GM19395 (cell line): ENCODE data around the gene PPM1L.

Experiments used
- ATAC-seq: cut with Tn5 transposase; IDR thresholded peaks from one replicate; pipeline ENCODE4 v1.9.1; 2021; ENCODE audit warnings: mild to moderate bottlenecking, moderate library complexity; ENCODE audit not compliant: unreplicated experiment

Gene PPM1L

DNA sequence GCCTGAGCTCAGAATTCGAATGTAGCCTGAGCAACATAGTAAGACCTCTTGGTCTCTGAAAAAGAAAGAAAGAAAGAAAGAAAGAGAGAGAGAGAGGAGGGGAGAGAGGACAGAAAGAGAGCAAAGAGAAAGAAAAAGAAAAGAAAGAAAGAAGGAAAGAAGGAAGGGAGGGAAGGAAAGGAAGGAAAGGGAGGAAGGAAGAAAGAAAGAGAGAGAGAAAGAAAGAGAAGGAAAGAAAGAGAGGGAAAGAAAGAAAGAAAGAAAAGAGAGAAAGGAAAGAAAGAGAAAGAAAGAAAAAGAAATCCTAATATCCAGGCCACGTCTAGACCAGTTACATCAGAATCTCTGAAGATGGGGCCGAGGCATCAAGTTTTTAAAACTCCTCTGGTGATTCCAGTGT lies 50.7 kb downstream of the PPM1L start:
- ATAC-seq, result no peak

DNA sequence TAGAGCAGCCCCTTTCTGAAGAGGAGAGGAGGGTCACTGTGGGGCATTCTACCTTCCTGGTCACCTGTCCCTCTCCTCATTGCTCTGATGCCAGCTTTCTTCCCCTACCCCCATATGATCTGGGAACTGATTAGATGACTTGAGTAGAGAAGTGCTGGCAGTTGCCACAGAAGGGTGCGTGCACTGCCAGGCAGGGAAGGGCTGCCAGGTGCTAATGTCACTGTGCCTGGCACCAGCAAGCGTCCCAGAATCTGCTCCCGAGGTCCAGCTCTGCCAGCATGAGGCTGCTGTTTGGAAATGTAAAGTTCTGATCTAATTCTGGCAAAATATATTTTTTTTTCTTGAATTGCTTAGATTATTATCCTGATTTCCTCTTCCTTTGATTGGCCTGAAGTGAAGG lies 52.8 kb downstream of the PPM1L start:
- no peak for ATAC-seq

- no peak for ATAC-seq
Observed at GRCh38 chr3:160809453-160809852, 53.4 kb downstream of the PPM1L start.

GRCh38 chr3:160810362-160811236 lies 54.6 kb downstream of the PPM1L start:
- ATAC-seq, result no peak

GRCh38 chr3:160811237-160811548 lies 55.2 kb downstream of the PPM1L start:
- ATAC-seq, result no peak

GRCh38 chr3:160812304-160812703 lies 56.3 kb downstream of the PPM1L start:
- no peak for ATAC-seq

- no peak for ATAC-seq
Observed at GRCh38 chr3:160815280-160815679, 59.2 kb downstream of the PPM1L start.

DNA sequence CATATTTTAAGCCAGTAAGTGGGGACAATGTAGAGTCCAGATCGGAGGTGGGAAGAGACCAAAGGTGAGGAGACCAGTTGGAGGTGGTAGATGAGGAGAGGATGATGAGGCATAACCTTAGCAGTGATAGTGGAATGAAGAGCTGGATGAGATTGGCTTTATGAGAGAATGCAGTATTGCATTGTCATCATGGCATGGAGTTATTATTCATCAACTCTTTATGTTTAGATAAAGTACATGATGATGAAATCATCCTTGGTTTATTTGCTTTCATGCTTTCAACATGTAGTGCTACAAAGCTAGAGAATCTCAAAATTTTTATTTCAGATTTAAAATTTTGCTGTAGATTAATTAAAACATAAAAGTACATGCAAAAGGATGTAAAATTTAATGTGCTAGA lies 64.0 kb downstream of the PPM1L start:
- no peak for ATAC-seq

- ATAC-seq, result no peak
Observed at GRCh38 chr3:160820430-160820829, 64.4 kb downstream of the PPM1L start.

DNA sequence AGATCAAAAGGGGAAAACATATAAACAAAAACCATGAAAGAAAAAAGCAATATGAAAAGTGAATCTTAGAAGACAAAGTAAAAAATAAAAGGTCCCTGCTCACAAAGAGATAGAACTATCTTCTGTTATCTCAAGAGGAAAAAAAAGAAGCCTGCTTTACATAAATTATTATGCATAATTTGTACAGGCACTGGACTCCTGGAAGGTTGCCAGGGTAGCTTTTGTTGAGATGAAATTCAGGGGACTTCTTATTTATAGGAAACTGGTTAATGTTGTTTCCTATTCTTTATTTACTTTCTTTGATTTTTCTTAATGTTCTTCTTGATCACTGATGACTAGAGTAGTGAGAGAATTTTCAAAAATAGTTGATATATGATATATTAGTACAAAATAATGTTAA lies 66.9 kb downstream of the PPM1L start:
- no peak for ATAC-seq

- ATAC-seq, result no peak
Observed at GRCh38 chr3:160825311-160825800, 69.3 kb downstream of the PPM1L start.

DNA sequence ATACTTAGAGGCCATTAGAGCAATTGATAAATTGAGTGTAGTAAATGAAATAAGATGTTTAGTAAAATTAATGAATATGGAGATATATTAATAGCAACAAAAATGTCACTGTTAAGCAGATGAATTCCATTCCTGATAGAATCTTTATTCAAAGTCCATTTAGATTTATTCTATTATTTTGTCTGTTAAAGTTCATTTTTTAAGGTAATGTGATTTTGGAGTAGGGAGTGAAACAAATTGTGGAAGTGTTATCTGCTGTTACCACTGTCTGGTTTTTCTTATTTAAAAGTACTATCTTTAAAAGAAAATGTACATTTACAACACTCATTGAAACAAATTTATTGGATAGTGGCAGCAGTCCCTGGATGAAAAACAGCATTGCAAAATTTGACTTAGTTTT lies 70.4 kb downstream of the PPM1L start:
- no peak for ATAC-seq

DNA sequence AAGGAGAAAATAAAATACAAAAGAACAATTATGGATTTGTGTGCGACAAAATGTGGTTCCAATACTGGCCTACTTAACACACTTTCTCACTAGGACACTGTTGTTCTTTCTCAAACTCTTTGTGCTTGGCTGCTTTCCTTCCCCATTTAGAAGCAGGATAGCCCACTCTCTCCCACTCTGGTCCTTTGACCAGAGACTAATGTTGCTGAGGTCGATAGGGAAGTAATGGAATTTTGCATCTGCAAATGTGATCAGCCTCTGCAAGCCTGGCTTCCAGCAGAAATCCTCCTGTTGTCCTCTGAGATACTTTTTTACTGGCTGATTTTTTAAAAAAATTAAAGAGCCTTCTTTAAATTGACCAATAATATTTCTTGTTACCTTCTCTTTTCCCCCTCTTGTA lies 71.0 kb downstream of the PPM1L start:
- ATAC-seq, result no peak

- no peak for ATAC-seq
Observed at GRCh38 chr3:160827516-160827915, 71.5 kb downstream of the PPM1L start.

DNA sequence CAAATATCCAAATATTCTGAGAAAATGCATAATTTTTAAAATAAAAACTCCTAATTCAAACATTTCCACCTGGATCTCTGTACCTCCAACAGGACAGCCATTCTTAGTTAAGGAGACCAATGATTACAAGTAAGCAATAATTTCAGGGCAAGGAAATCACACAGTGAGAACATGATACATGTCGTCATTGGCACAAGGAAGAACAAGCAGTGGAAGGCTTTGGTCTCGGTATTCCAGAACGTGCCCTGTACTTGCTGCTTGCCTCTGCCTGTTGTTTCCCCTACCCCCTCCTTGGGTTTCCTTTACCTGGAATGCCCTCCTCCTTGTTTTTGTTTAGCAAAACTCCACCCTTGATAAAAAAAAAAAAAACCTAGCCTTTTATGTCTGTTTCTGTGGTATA lies 72.8 kb downstream of the PPM1L start:
- no peak for ATAC-seq

- no peak for ATAC-seq
Observed at GRCh38 chr3:160829486-160830009, 73.5 kb downstream of the PPM1L start.

- ATAC-seq, result no peak
Observed at GRCh38 chr3:160830796-160831195, 74.8 kb downstream of the PPM1L start.

GRCh38 chr3:160831401-160831800 lies 75.4 kb downstream of the PPM1L start:
- ATAC-seq, result no peak

DNA sequence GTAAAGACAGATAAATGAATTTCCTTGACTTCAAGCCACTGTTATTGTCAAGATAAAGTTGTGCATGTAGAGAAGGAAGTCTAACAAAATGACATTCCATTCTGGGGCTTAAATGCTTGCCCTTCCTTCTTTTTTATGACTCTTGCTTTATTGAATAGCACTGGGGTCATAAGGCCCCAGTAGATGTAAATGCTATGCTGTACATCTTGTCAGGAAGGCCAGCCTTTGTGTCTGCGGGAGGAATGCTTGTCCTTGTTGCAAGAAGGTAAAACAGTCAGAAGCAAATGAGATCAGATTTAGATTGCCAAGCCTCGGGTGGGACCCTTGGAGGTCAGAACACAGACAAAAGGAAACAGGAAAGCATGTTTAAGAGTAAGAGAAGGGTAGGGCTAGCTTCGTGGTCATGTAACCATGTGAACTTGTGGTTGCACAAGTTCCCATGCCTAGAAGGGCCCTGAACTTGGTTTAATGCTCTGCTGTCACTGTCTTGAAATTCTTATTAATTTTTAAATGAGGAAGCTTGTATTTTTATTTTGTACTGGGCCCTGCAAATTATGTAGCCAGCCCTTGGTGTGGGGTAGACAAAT lies 81.5 kb downstream of the PPM1L start:
- ATAC-seq, result no peak

DNA sequence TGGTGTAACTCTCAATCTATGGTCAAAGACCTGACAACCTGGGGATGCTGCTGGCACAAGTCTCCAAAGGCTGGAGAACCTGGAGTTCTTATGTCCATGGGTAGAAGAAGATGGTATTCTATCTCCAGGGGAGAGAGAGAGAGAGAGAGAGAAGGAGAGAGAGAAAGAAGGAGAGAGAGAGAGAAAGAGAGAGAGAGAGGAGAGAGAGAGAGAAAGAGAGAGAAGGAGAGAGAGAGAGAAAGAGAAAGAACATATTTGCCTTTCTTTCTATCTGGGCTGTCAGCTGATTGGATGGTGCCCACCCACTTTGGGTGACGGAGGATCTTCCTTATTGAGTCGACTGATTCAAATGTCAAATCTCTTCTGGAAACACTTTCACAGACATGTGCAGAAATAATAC lies 84.6 kb downstream of the PPM1L start:
- no peak for ATAC-seq

- ATAC-seq, result no peak
Observed at GRCh38 chr3:160841455-160841854, 85.4 kb downstream of the PPM1L start.
